ENCODE data around the gene TFAP2B.

The TFAP2B gene

DNA sequence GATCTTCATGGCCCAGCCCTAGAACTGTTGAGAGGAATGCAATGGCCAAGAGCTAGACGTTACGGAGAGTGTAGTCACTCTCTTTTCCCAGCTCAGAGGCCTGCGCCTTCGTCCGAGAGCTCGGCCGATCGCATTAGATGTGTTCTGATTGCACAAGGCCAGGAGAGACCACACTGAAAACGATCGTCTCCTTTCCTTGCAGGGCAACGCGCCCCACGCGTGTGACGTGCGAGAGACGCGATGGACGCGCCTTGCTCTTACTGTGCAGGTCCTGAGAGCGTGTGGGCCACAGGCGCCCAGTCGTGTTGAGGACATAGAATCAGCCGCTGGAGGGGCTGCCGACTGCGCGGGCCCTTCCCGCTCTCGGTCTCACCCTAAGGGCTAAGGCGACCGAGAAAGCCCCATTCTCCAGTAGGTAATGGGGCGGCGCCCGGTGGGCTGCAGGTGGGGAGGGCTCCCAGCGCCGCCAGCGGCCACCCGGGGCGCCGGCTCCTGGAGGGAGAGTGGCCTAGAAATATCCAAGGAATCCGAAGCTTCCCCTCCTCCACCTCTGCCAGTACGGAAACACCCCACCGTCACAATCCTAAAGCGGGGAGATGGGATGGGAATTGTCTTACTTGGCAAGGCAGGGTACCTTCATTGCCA lies 26.9 kb downstream of the TFAP2B start:
- Mint-ChIP-seq H3K4me3 (no peak overlapping the region), H3K4me1 (no peaks in the 10 kb centered on the region)

GRCh38 chr6:50846144-50846851 lies 27.6 kb downstream of the TFAP2B start:
- Mint-ChIP-seq H3K4me3 (no peak overlapping the region), H3K27ac (ENCODE audit: low read depth) (no peak overlapping the region), H3K27me3 (peaks cover 91% of the 10 kb centered on the region), H3K4me1 (no peaks in the 10 kb centered on the region), H3K36me3 (ENCODE audit: insufficient read depth) (no peaks in the 10 kb centered on the region), H3K9me3 (peaks cover 5% of the 10 kb centered on the region)
- DNase-seq (ENCODE audit: low spot score in 2 of 2) (no peak), ATAC-seq (replicated peaks; ENCODE audit: extremely low read depth, poor library complexity, severe bottlenecking) (no peak)

More for the DNA sequence above, 26.9 kb downstream of the TFAP2B start:
- Mint-ChIP-seq H3K9me3 (peaks cover 10% of the 10 kb centered on the region), H3K27me3 (peaks cover 98% of the 10 kb centered on the region), H3K27ac (ENCODE audit: low read depth) (no peak overlapping the region), H3K36me3 (ENCODE audit: insufficient read depth) (no peaks in the 10 kb centered on the region)
- DNase-seq (ENCODE audit: low spot score in 2 of 2) (no peak), ATAC-seq (replicated peaks; ENCODE audit: extremely low read depth, poor library complexity, severe bottlenecking) (no peak)

DNA sequence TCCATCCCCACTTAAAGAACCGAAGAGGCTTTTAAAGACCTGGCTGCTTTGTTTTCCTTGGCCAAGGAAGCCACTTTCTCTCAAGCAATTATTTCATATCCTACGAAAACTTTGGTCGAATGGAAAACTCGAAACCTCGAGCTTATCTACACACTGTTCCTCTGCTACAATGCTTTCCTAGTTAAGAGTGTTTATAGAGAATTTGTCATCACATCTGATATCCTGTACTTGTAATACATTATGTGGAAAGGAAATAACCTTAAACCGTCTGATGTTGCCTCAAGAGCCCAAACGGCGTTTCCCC lies 28.1 kb downstream of the TFAP2B start:
- Mint-ChIP-seq H3K4me3 (no peak overlapping the region), H3K9me3 (peaks cover 5% of the 10 kb centered on the region), H3K4me1 (no peaks in the 10 kb centered on the region), H3K27me3 (peaks cover 86% of the 10 kb centered on the region), H3K36me3 (ENCODE audit: insufficient read depth) (no peaks in the 10 kb centered on the region), H3K27ac (ENCODE audit: low read depth) (no peak overlapping the region)
- ATAC-seq (replicated peaks; ENCODE audit: extremely low read depth, poor library complexity, severe bottlenecking) (no peak), DNase-seq (ENCODE audit: low spot score in 2 of 2) (no peak)

GRCh38 chr6:50847890-50848594 lies 29.4 kb downstream of the TFAP2B start:
- DNase-seq (ENCODE audit: low spot score in 2 of 2) (no peak), ATAC-seq (replicated peaks; ENCODE audit: extremely low read depth, poor library complexity, severe bottlenecking) (no peak)
- no peaks in the 10 kb centered on the region for H3K36me3 Mint-ChIP-seq (ENCODE audit: insufficient read depth)
- no peak overlapping the region for H3K4me3 Mint-ChIP-seq
- peaks cover 73% of the 10 kb centered on the region for H3K27me3 Mint-ChIP-seq
- peaks cover 5% of the 10 kb centered on the region for H3K9me3 Mint-ChIP-seq
- no peaks in the 10 kb centered on the region for H3K4me1 Mint-ChIP-seq
- H3K27ac Mint-ChIP-seq (ENCODE audit: low read depth), result no peak overlapping the region

DNA sequence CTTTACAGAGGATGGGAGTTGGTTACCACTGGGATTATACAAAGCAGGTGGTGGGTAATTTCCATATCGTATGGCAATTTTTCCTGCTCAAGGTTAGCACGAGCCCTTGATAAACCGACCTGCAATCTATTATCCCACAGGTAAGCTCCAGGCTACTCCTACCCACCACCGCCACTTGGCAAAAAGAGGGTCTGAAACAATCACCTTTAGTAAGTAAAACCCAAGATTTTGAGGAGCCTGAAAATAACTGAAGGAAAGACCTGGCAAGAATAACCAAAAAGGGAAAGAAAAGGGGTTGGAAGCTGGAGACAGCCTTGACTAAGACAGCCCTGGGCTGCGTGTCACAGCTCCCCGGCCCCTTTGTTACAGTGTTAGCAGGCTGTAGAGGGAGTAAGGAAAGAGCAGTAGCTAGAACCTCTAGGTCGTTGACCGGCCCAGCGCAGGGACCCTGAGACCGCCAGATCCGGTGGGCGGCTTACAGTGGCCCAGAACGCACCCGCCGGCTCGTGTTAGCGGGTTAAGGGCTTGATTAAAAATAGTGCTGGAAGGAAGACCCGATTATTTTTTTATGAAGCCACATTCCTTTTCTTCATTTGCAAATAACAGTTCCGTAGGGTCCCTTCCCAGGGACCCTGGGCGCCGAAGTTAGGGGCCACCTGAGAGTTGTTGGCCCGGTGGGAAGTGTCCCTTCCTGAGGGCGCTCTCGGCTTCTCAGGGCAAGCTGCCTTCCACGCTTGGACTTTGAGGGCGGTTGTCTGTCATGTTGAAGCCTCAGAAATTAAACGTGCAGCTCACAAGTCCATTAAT lies 30.5 kb downstream of the TFAP2B start:
- no peak for DNase-seq (ENCODE audit: low spot score in 2 of 2)
- Mint-ChIP-seq H3K4me1 (no peaks in the 10 kb centered on the region), H3K4me3 (no peak overlapping the region), H3K9me3 (peaks cover 5% of the 10 kb centered on the region), H3K27me3 (peaks cover 62% of the 10 kb centered on the region), H3K36me3 (ENCODE audit: insufficient read depth) (no peaks in the 10 kb centered on the region), H3K27ac (ENCODE audit: low read depth) (no peak overlapping the region)
- no peak for ATAC-seq (replicated peaks; ENCODE audit: extremely low read depth, poor library complexity, severe bottlenecking)

DNA sequence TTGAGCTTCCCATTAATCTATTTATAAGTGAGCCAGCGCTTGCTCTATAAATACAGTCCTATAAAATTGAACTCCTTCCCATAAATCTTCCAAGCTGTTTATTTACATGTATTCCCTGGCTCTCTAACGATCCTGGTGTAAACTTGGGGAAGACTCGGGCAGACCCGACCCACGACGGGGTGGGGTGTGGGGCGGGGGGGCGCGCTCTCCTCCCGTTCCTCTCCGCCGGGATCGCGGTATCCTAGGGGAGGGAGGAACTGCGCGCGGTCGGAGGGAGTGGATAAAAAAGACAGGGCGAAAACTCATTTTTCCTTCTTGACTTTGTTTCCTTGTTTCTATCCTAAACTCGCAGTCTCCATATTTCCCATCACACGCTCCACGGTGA lies 31.1 kb downstream of the TFAP2B start:
- ATAC-seq (replicated peaks; ENCODE audit: extremely low read depth, poor library complexity, severe bottlenecking) (no peak), DNase-seq (ENCODE audit: low spot score in 2 of 2) (no peak)
- Mint-ChIP-seq H3K36me3 (ENCODE audit: insufficient read depth) (no peaks in the 10 kb centered on the region), H3K4me1 (no peaks in the 10 kb centered on the region), H3K9me3 (peaks cover 5% of the 10 kb centered on the region), H3K27me3 (peaks cover 56% of the 10 kb centered on the region), H3K4me3 (no peak overlapping the region), H3K27ac (ENCODE audit: low read depth) (no peak overlapping the region)

- H3K27me3 Mint-ChIP-seq, result peaks cover 49% of the 10 kb centered on the region
- no peak overlapping the region for H3K27ac Mint-ChIP-seq (ENCODE audit: low read depth)
- DNase-seq (ENCODE audit: low spot score in 2 of 2) (no peak), ATAC-seq (replicated peaks; ENCODE audit: extremely low read depth, poor library complexity, severe bottlenecking) (no peak)
- H3K4me1 Mint-ChIP-seq, result no peaks in the 10 kb centered on the region
- H3K4me3 Mint-ChIP-seq, result no peak overlapping the region
- H3K9me3 Mint-ChIP-seq, result peaks cover 5% of the 10 kb centered on the region
- no peaks in the 10 kb centered on the region for H3K36me3 Mint-ChIP-seq (ENCODE audit: insufficient read depth)
Observed at GRCh38 chr6:50850223-50851048, 31.8 kb downstream of the TFAP2B start.

DNA sequence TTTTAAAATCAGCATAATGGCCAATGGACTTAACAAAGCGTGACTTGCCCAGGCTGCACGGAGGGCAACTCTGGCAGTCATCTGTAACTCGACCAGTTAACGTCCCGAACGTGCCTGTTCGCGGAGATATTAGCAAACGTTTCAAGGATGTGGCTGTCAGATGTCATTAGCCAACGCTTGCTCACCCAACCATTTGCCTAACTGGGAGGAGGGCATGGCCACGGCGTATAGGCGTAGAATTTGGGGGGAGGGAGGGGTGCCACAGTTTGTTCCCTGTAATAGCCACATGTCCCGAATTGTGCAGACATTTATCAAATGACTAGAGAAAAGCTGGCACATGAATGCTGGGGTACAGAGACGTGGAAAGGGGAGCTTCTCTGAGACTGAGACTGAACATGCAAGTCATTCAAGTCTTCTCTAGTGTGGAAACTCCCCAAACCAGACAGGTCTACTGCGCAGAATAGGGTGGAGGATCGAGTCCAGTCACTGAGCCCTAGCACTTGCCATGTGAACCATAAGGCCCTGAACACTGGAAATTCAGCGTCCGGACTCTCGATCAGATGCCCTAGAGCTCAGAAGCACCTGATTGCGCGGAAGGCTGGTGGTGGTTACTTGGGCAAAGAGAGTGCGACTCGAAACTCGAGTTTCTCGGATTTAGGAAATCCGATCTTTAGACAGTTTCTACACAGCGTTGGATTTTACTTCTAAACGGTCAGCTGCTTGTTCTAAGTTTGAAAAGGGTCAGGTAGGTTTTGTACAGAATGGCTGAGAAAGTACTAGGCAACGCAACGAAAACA lies 32.6 kb downstream of the TFAP2B start:
- peaks cover 41% of the 10 kb centered on the region for H3K27me3 Mint-ChIP-seq
- H3K27ac Mint-ChIP-seq (ENCODE audit: low read depth), result no peak overlapping the region
- DNase-seq (ENCODE audit: low spot score in 2 of 2) (no peak), ATAC-seq (replicated peaks; ENCODE audit: extremely low read depth, poor library complexity, severe bottlenecking) (no peak)
- no peak overlapping the region for H3K4me3 Mint-ChIP-seq
- H3K36me3 Mint-ChIP-seq (ENCODE audit: insufficient read depth), result no peaks in the 10 kb centered on the region
- H3K9me3 Mint-ChIP-seq, result peaks cover 5% of the 10 kb centered on the region
- no peaks in the 10 kb centered on the region for H3K4me1 Mint-ChIP-seq

DNA sequence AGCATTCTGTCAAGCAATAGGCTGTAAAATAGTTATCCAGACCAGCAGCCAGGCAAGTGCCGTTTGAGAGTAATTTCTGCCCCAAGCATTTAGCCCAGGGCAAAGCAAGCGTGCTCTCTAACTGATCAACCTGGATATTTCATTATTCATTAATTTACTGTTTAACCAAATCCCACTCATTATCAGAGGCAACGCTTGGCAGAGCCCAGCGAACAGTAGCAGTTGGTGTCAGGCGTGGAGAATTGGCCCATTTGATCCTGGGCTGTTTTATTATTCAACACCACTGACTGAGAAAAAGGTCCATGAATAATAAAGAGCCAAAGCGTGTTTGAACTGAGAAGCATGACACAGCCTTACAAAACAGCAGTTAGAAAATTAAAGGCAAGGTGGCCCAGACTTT lies 35.3 kb downstream of the TFAP2B start:
- no peak overlapping the region for H3K27ac Mint-ChIP-seq (ENCODE audit: low read depth)
- no peaks in the 10 kb centered on the region for H3K36me3 Mint-ChIP-seq (ENCODE audit: insufficient read depth)
- DNase-seq (ENCODE audit: low spot score in 2 of 2) (no peak), ATAC-seq (replicated peaks; ENCODE audit: extremely low read depth, poor library complexity, severe bottlenecking) (no peak)
- peaks cover 15% of the 10 kb centered on the region for H3K27me3 Mint-ChIP-seq
- H3K4me1 Mint-ChIP-seq, result no peaks in the 10 kb centered on the region
- no peak overlapping the region for H3K4me3 Mint-ChIP-seq
- no peaks in the 10 kb centered on the region for H3K9me3 Mint-ChIP-seq

- Mint-ChIP-seq H3K4me1 (no peaks in the 10 kb centered on the region), H3K36me3 (ENCODE audit: insufficient read depth) (no peaks in the 10 kb centered on the region), H3K4me3 (no peak overlapping the region), H3K27me3 (no peaks in the 10 kb centered on the region), H3K9me3 (peaks cover 5% of the 10 kb centered on the region), H3K27ac (ENCODE audit: low read depth) (no peak overlapping the region)
- DNase-seq (ENCODE audit: low spot score in 2 of 2), result no peak
- ATAC-seq (replicated peaks; ENCODE audit: extremely low read depth, poor library complexity, severe bottlenecking), result no peak
Observed at GRCh38 chr6:50861692-50862091, 43.0 kb downstream of the TFAP2B start.

DNA sequence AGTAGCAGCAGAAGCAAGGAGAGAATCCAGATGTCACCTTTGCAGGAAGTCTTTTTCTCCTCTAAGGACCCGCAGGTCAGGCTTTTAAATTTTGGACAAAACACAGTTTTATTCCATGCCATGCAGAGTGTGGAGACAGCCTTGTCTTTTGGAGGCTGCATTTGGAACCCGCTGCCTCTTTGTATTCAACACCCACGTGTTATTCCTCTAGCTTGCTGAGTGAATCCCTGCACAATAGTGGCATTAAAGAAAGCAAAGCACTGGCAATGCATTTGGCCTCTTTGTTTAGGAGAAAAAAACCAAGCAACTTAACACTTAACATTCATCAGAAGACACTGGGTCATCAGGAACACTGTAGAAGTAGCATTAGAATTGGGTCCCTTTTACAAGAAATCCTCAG lies 43.5 kb downstream of the TFAP2B start:
- Mint-ChIP-seq H3K36me3 (ENCODE audit: insufficient read depth) (no peaks in the 10 kb centered on the region), H3K27ac (ENCODE audit: low read depth) (no peak overlapping the region), H3K27me3 (no peaks in the 10 kb centered on the region), H3K4me3 (no peak overlapping the region), H3K4me1 (no peaks in the 10 kb centered on the region), H3K9me3 (peaks cover 5% of the 10 kb centered on the region)
- ATAC-seq (replicated peaks; ENCODE audit: extremely low read depth, poor library complexity, severe bottlenecking), result no peak
- no peak for DNase-seq (ENCODE audit: low spot score in 2 of 2)
